Esophagus squamous epithelium (tissue), 4 donors: ENCODE data around the gene ERC1.

Source experiments
- CTCF ChIP-seq, 6 experiments: fragments of 450-650 bp in 4 of 6; fragments of 200-600 bp in 2 of 6; sonication (generic) in 2 of 6; IDR thresholded peaks; one replicate each; pipeline ENCODE4 v1.5.1; 2016 to 2019; ENCODE audit warnings: antibody characterized with exemption in 6 of 6, mild to moderate bottlenecking in 4 of 6, moderate library complexity in 4 of 6
- POLR2A ChIP-seq, 4 donors: fragments of 450-650 bp; IDR thresholded peaks; one replicate each; pipeline ENCODE4 v1.6.1; 2017; ENCODE audit warnings: antibody characterized with exemption in 4 of 4, mild to moderate bottlenecking in 4 of 4, moderate library complexity in 3 of 4

GRCh38 chr12:1281683-1282366, 290.8 kb downstream of the ERC1 start:
- TF ChIP-seq CTCF (IDR thresholded peaks at IDR 0.05): no peak
- no peak for TF ChIP-seq POLR2A (IDR thresholded peaks at IDR 0.05)
